GM12878 (cell line): ENCODE results near the gene ANKRD60. TPM values are rescaled to one million over a fixed set of nuclear protein-coding genes. Genes with fewer than 3 reads are reported as not detected.

Source experiments
- ATAC-seq: fragments of 200-7000 bp; cut with Tn5 transposase; 3 replicates; pipeline ENCODE4 v1.9.1; 2020; ENCODE audit warnings: mild to moderate bottlenecking, moderate library complexity
- BruUV-seq: library from RNA; stranded (reverse); fragments of 400-500 nt; replicated peaks from 2 replicates; lab custom pipeline; 2021; lab: Mats Ljungman, UMichigan
- CTCF ChIA-PET: fragments of 300-600 bp; sonication (Branson Sonifier 250); formaldehyde crosslinking; extraction: SDS; loops from one replicate; lab custom pipeline; 2021; ENCODE audit warnings: inconsistent platforms; lab: Yijun Ruan, JAX
- POLR2A ChIA-PET: fragments of 350-600 bp; formaldehyde crosslinking; extraction: SDS; loops from one replicate; lab custom pipeline; 2021; ENCODE audit warnings: inconsistent platforms; lab: Charles Lee
- RAD21 ChIA-PET: fragments of 300-600 bp; sonication (Branson Sonifier 250); formaldehyde crosslinking; loops from one replicate; lab custom pipeline; 2023; ENCODE audit warnings: antibody characterized with exemption; ENCODE audit not compliant: unreplicated experiment; lab: Charles Lee
- SMC1A ChIA-PET: fragments of 300-600 bp; sonication (Branson Sonifier 250); formaldehyde crosslinking; loops from one replicate; lab custom pipeline; 2023; ENCODE audit not compliant: unreplicated experiment, uncharacterized antibody; lab: Charles Lee
- DNase-seq: peaks from one replicate; pipeline ENCODE4 v3.0.0-alpha.2; 2011; ENCODE audit warnings: low read depth, low spot score
- FAIRE-seq: peaks from 3 replicates; lab custom pipeline; 2011; peaks lifted over from hg19 to GRCh38; lab: Jason Lieb, UNC
- H2AFZ ChIP-seq: 2 replicates; pipeline ENCODE4 v1.6.0; 2011; ENCODE audit warnings: low read depth, low read length, control low read depth; ENCODE audit not compliant: control insufficient read depth
- H3K27ac ChIP-seq: 2 replicates; pipeline ENCODE4 v1.5.1; 2011; ENCODE audit warnings: control low read depth; ENCODE audit not compliant: control insufficient read depth, insufficient read depth
- H3K27me3 ChIP-seq, 2 experiments: replicated peaks in 1 of 2; 2 replicates each; pipeline versions ENCODE4 v1.6.0 to v1.6.1; 2011; ENCODE audit warnings: low read length in 1 of 2; ENCODE audit not compliant: control insufficient read depth in 2 of 2, insufficient read depth in 2 of 2
- H3K36me3 ChIP-seq, 2 experiments: 2 replicates each; pipeline ENCODE4 v1.5.1; 2011; ENCODE audit warnings: low read length in 1 of 2; ENCODE audit not compliant: control insufficient read depth in 2 of 2, insufficient read depth in 2 of 2
- H3K4me1 ChIP-seq: 2 replicates; pipeline ENCODE4 v1.6.1; 2011; ENCODE audit warnings: mild to moderate bottlenecking, low read length, moderate library complexity, mixed read lengths; ENCODE audit not compliant: control insufficient read depth, insufficient read depth
- H3K4me2 ChIP-seq: 2 replicates; pipeline ENCODE4 v1.6.0; 2011; ENCODE audit warnings: control low read depth; ENCODE audit not compliant: control insufficient read depth, insufficient read depth
- H3K4me3 ChIP-seq: fragments of 200-600 bp; sonication (generic); 2 replicates; pipeline ENCODE4 v1.5.1; 2016
- H3K79me2 ChIP-seq: 2 replicates; pipeline ENCODE4 v1.6.0; 2011; ENCODE audit warnings: low read length; ENCODE audit not compliant: control insufficient read depth, insufficient read depth
- H3K9ac ChIP-seq: 2 replicates; pipeline ENCODE4 v1.8.0; 2011; ENCODE audit warnings: low read length, control low read depth, mixed read lengths; ENCODE audit not compliant: control insufficient read depth, insufficient read depth
- H3K9me3 ChIP-seq: replicated peaks from 3 replicates; pipeline ENCODE4 v1.5.1; 2011; ENCODE audit warnings: mild to moderate bottlenecking, low read length; ENCODE audit not compliant: control insufficient read depth, insufficient read depth
- H4K20me1 ChIP-seq: 2 replicates; pipeline ENCODE4 v1.6.0; 2011; ENCODE audit not compliant: control insufficient read depth, insufficient read depth
- BCLAF1 ChIP-seq: fragments of 450-650 bp; IDR thresholded peaks from 2 replicates; pipeline ENCODE4 v1.6.1; 2017; ENCODE audit warnings: antibody characterized with exemption, mild to moderate bottlenecking, moderate library complexity
- CBFB ChIP-seq: IDR thresholded peaks from 2 replicates; pipeline ENCODE4 v1.6.1; 2016; ENCODE audit warnings: antibody characterized with exemption, low read depth
- E2F4 ChIP-seq: IDR thresholded peaks from 2 replicates; pipeline ENCODE4 v1.6.1; 2012; ENCODE audit warnings: low read depth, low read length, improper control_type of control experiment
- GABPA ChIP-seq: IDR thresholded peaks from 2 replicates; pipeline ENCODE4 v1.6.1; 2014; ENCODE audit warnings: antibody characterized with exemption, low read depth, mild to moderate bottlenecking, inconsistent platforms
- KAT2A ChIP-seq: conservative IDR thresholded peaks from 2 replicates; pipeline ENCODE4 v1.6.1; 2011; ENCODE audit warnings: low read depth, low read length; ENCODE audit not compliant: control insufficient read depth
- MTA2 ChIP-seq: fragments of 450-650 bp; IDR thresholded peaks from 2 replicates; pipeline ENCODE4 v1.6.1; 2016; ENCODE audit warnings: low read depth, mild to moderate bottlenecking, moderate library complexity
- NR2F1 ChIP-seq: fragments of 450-650 bp; conservative IDR thresholded peaks from 2 replicates; pipeline ENCODE4 v1.6.1; 2017; ENCODE audit warnings: mild to moderate bottlenecking
- RAD51 ChIP-seq: fragments of 450-650 bp; IDR thresholded peaks from 2 replicates; pipeline ENCODE4 v1.6.1; 2016; ENCODE audit warnings: moderate library complexity, mild to moderate bottlenecking, inconsistent platforms
- SMAD5 ChIP-seq: IDR thresholded peaks from 2 replicates; pipeline ENCODE4 v1.6.1; 2016; ENCODE audit warnings: antibody characterized with exemption, low read depth
- SP1 ChIP-seq: IDR thresholded peaks from one replicate; pipeline ENCODE4 v1.6.1; 2011; ENCODE audit warnings: low read depth, low read length
- TARDBP ChIP-seq: IDR thresholded peaks from 2 replicates; pipeline ENCODE4 v1.6.1; 2016; ENCODE audit warnings: borderline replicate concordance
- YBX1 ChIP-seq: fragments of 450-650 bp; IDR thresholded peaks from 2 replicates; pipeline ENCODE4 v1.6.1; 2016; ENCODE audit warnings: antibody characterized with exemption
- ZNF207 ChIP-seq: fragments of 450-650 bp; IDR thresholded peaks from 2 replicates; pipeline ENCODE4 v1.6.1; 2014; ENCODE audit warnings: antibody characterized with exemption, mild to moderate bottlenecking, borderline replicate concordance
- ZNF687 ChIP-seq: fragments of 450-650 bp; IDR thresholded peaks from 2 replicates; pipeline ENCODE4 v1.6.1; 2017; ENCODE audit warnings: mild to moderate bottlenecking, moderate library complexity
- ZZZ3 ChIP-seq: IDR thresholded peaks from 2 replicates; pipeline ENCODE4 v1.6.1; 2011; ENCODE audit warnings: low read depth; ENCODE audit not compliant: control insufficient read depth, insufficient read length
- WGBS: methylation state at CpG from one replicate; pipeline ENCODE4 v1.1.6; 2016; ENCODE audit warnings: low lambda C conversion rate; ENCODE audit not compliant: insufficient replicate concordance, insufficient coverage; ENCODE audit errors: missing lambda C conversion rate; 5-methylcytosine and 5-hydroxymethylcytosine counted together
- in situ Hi-C: fragments of 300-500 bp; cut with MboI; formaldehyde crosslinking; loops from 9 replicates; pipeline ENCODE4 v1.14.3; 2018; ENCODE audit warnings: mixed read lengths
- intact Hi-C: fragments of 100-400 bp; cut with micrococcal nuclease; formaldehyde crosslinking; loops from one replicate; pipeline ENCODE4 v1.14.2; 2022; ENCODE audit not compliant: unreplicated experiment
- polyA plus RNA-seq, 11 experiments: library from polyadenylated mRNA; depleted of rRNA in 4 of 11; unstranded in 6 of 11; stranded (reverse) in 5 of 11; fragments of >200 nt; fragmentation: Nextera tagmentation in 4 of 11; fragmentation: Illumina TruSeq in 1 of 11; extraction: Ambion mirVana in 4 of 11; extraction: Trizol in 1 of 11; gene quantifications; 1 replicate in 1 of 11; 2 replicates in 10 of 11; pipeline versions ENCODE4 v1.2.1 to v1.2.3, GENCODE V29; 2011 to 2016; ENCODE audit warnings: inconsistent platforms in 2 of 11, missing spikeins in 2 of 11, low read depth in 1 of 11
- total RNA-seq, 4 experiments: library from RNA; depleted of rRNA in 3 of 4; stranded (reverse); fragments of >200 nt in 3 of 4; fragmentation: Illumina TruSeq in 1 of 4; extraction: Trizol in 1 of 4; gene quantifications; 2 replicates each; pipeline versions ENCODE4 v1.2.1 to v1.2.3, GENCODE V29; 2013 to 2021

ANKRD60 gene
- total and polyA plus RNA-seq, 10 of the 15 experiments (the other 5 are each of a cell fraction or from before 2014, with no cell fraction given): not detected

- Histone ChIP-seq H3K4me1 (no peaks in the 10 kb centered on the region), H2AFZ (no peak overlapping the region), H4K20me1 (no peaks in the 10 kb centered on the region), H3K27ac (no peak overlapping the region), H3K36me3 (peaks cover 8 to 9% of the 10 kb centered on the region in 2 experiments; a peak in 3 of 4 replicates), H3K9ac (no peak overlapping the region), H3K4me2 (no peak overlapping the region), H3K4me3 (no peak overlapping the region), H3K9me3 (no peaks in the 10 kb centered on the region), H3K79me2 (no peaks in the 10 kb centered on the region), H3K27me3 (no peaks in the 10 kb centered on the region)
- 88% methylated on average over 10 of the region's 10 CpGs for WGBS
- RAD21 ChIA-PET: interaction anchor here (0.6 to 2.9 kb wide), 2 partner anchors 9 to 114 kb away, joined by 4 to 11 read pairs; no protein-coding TSS in a partner anchor
- SMC1A ChIA-PET: interaction anchor here (1.1 to 2.4 kb wide), 3 partner anchors 176 to 209 kb away, joined by 4 to 7 read pairs (median 4); no protein-coding TSS in a partner anchor
- DNase-seq (no peak), ATAC-seq (no peak), FAIRE-seq (no peak)
- in situ Hi-C loops (loop anchor here (25.0 kb wide), 1 partner anchor 442 kb away; the partner anchor contains the start of gene NPEPL1), intact Hi-C loops (no loop called here)
- CTCF ChIA-PET: interaction anchor here (0.6 to 2.5 kb wide), 9 partner anchors 9 to 406 kb away, joined by 3 to 11 read pairs (median 4); partner anchors contain the start of gene STX16
- no TSS peak for BruUV-seq
- TF ChIP-seq YBX1 (no peak), SMAD5 (no peak), BCLAF1 (no peak), ZNF687 (no peak), ZZZ3 (no peak), E2F4 (no peak), NR2F1 (no peak), ZNF207 (no peak), GABPA (no peak), CBFB (no peak), KAT2A (no peak), SP1 (no peak), TARDBP (no peak), MTA2 (no peak), RAD51 (no peak)
- POLR2A ChIA-PET: no interaction called here
Measured at GRCh38 chr20:58245181-58245891, 16.9 kb upstream of the ANKRD60 start.
